GM13976 (cell line): ENCODE data around the gene USP34.

ENCODE experiments used
- DNase-seq: peaks from one replicate; pipeline ENCODE4 v3.0.0; 2012; ENCODE audit warnings: low spot score
- CTCF ChIP-seq: IDR thresholded peaks from 2 replicates; pipeline ENCODE4 v1.5.1; 2012; ENCODE audit warnings: borderline replicate concordance, mild to moderate bottlenecking; ENCODE audit not compliant: insufficient read depth; ENCODE audit errors: extremely low read depth, missing control alignments, control extremely low read depth
- in situ Hi-C: fragments of 300-500 bp; cut with MboI; formaldehyde crosslinking; loops from one replicate; pipeline ENCODE4 v1.12.0; 2022; ENCODE audit warnings: low sequenced_read_pairs, mixed read lengths, inconsistent platforms; ENCODE audit not compliant: unreplicated experiment

The USP34 gene

GRCh38 chr2:61415265-61415664 is 55.6 kb downstream of the USP34 start:
- TF ChIP-seq CTCF = no peak
- in situ Hi-C loops = no loop called here
- DNase-seq = no peak

DNA sequence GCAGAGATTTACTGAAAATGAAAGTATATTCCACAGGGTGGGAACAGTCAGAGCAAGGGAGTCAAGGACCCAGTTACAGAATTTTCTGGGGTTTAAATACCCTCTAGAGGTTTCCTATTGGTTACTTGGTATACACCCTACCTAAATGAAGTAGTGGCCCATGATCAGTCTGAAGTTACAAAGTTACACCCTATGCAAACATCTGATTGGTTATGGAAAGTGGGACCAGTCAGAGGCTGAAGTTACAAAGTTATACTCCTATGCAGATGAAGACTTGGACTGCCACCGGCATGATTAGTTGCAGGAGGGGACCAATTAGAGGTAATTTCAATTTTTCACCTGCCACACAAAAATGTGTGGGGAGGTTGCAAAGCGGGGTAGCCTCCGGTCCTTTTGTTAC is 56.2 kb downstream of the USP34 start:
- in situ Hi-C loops = no loop called here
- TF ChIP-seq CTCF = no peak
- no peak for DNase-seq

DNA sequence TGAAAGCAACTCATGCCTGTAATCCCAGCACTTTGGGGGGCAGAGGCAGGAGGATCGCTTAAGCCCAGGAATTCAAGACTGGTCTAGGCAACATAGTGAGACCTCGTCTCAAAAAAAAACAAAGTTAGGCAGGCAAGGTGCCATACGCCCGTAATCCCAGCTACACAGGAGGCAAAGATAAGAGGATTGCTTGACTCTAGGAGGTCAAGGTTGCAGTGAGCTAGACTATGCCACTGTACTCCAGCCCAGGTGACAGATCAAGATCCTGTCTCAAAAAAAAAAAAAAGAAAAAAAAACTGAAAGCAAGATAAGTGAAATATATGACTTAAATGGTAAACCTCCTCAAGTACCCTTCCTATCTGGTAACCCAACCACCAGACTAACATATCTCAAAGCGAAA is 59.8 kb downstream of the USP34 start:
- no peak for DNase-seq
- no peak for TF ChIP-seq CTCF
- in situ Hi-C loops = no loop called here

- DNase-seq = no peak
- in situ Hi-C loops = no loop called here
- TF ChIP-seq CTCF = no peak
These were observed 60.7 kb downstream of the USP34 start for GRCh38 chr2:61410185-61410584.

GRCh38 chr2:61405813-61406212 is 65.1 kb downstream of the USP34 start:
- DNase-seq = no peak
- no peak for TF ChIP-seq CTCF
- in situ Hi-C loops = no loop called here

GRCh38 chr2:61404438-61404837 is 66.4 kb downstream of the USP34 start:
- in situ Hi-C loops = no loop called here
- no peak for TF ChIP-seq CTCF
- no peak for DNase-seq

- DNase-seq = no peak
- in situ Hi-C loops = no loop called here
- TF ChIP-seq CTCF = no peak
These were observed 72.5 kb downstream of the USP34 start for GRCh38 chr2:61398413-61398812.
